K562 (cell line): ENCODE results near the gene RNF168. TPM values are rescaled to one million over a fixed set of nuclear protein-coding genes. Genes with fewer than 3 reads are reported as not detected.

Experiments
- ATAC-seq: fragments of 200-7000 bp; cut with Tn5 transposase; 3 replicates; pipeline ENCODE4 v1.9.1; 2020; ENCODE audit warnings: moderate library complexity
- BruUV-seq: library from RNA; stranded (reverse); fragments of 400-500 nt; replicated peaks from 2 replicates; lab custom pipeline; 2021; lab: Mats Ljungman, UMichigan
- CTCF ChIA-PET: fragments of 300-600 bp; formaldehyde crosslinking; extraction: SDS; loops from one replicate; lab custom pipeline; 2021; ENCODE audit warnings: low intra/inter-chr PET ratio; lab: Yijun Ruan, JAX
- POLR2A ChIA-PET: fragments of 300-600, 350-650 bp; sonication (Branson Sonifier 250); formaldehyde crosslinking; extraction: SDS; loops from one replicate; lab custom pipeline; 2021; ENCODE audit warnings: antibody characterized with exemption, inconsistent platforms; lab: Yijun Ruan, JAX
- DNase-seq, 4 experiments: peaks; one replicate each; pipeline versions ENCODE4 v3.0.0 to v3.0.0-alpha.2; 2011 to 2018; ENCODE audit warnings: low spot score in 3 of 4, mixed read lengths in 3 of 4; ENCODE audit errors: extremely low read depth in 1 of 4
- FAIRE-seq: peaks from 2 replicates; lab custom pipeline; 2011; peaks lifted over from hg19 to GRCh38; lab: Jason Lieb, UNC
- H2AFZ ChIP-seq: 2 replicates; pipeline ENCODE4 v1.6.0; 2011; ENCODE audit warnings: low read depth, low read length, control low read depth, inconsistent platforms
- H3K27ac ChIP-seq: fragments of 200-600 bp; 3 replicates; pipeline ENCODE4 v1.8.0; 2011; ENCODE audit warnings: low read depth, mild to moderate bottlenecking, control low read depth, inconsistent platforms, low read length, moderate library complexity, mixed read lengths; ENCODE audit errors: extremely low read depth
- H3K27me3 ChIP-seq, 2 experiments: fragments of 300-600 bp in 1 of 2; 2 replicates in 1 of 2; 3 replicates in 1 of 2; pipeline versions ENCODE4 v1.6.0 to v1.8.0; 2011; ENCODE audit warnings: inconsistent platforms in 2 of 2, low read length in 2 of 2, mild to moderate bottlenecking in 1 of 2, mixed read lengths in 1 of 2, moderate library complexity in 1 of 2; ENCODE audit not compliant: control insufficient read depth in 2 of 2, insufficient read depth in 2 of 2
- H3K36me3 ChIP-seq: fragments of 300-600 bp; 3 replicates; pipeline ENCODE4 v1.8.0; 2011; ENCODE audit warnings: mild to moderate bottlenecking, low read length, inconsistent platforms; ENCODE audit not compliant: control insufficient read depth, insufficient read depth
- H3K4me1 ChIP-seq, 2 experiments: fragments of 200-600 bp in 1 of 2; replicated peaks in 1 of 2; 2 replicates in 1 of 2; 3 replicates in 1 of 2; pipeline versions ENCODE4 v1.5.1 to v1.8.0; 2011; ENCODE audit warnings: inconsistent platforms in 2 of 2, low read length in 2 of 2, mild to moderate bottlenecking in 1 of 2, mixed read lengths in 1 of 2, moderate library complexity in 1 of 2; ENCODE audit not compliant: control insufficient read depth in 2 of 2, insufficient read depth in 2 of 2
- H3K4me2 ChIP-seq: 2 replicates; pipeline ENCODE4 v1.6.1; 2011; ENCODE audit warnings: low read length, control low read depth, inconsistent platforms, mixed read lengths; ENCODE audit not compliant: insufficient read depth
- H3K4me3 ChIP-seq: fragments of 200-600 bp; sonication (generic), shearing (Covaris generic); 2 replicates; pipeline ENCODE4 v1.5.1; 2016; ENCODE audit warnings: control low read depth, inconsistent platforms
- H3K79me2 ChIP-seq: fragments of 200-600 bp; 3 replicates; pipeline ENCODE4 v1.8.0; 2011; ENCODE audit warnings: low read length, inconsistent platforms; ENCODE audit not compliant: control insufficient read depth, insufficient read depth
- H3K9ac ChIP-seq, 2 experiments: 2 replicates each; pipeline versions ENCODE4 v1.6.0 to v1.6.1; 2011; ENCODE audit warnings: low read depth in 2 of 2, low read length in 2 of 2, control low read depth in 1 of 2, inconsistent platforms in 1 of 2, mild to moderate bottlenecking in 1 of 2, mixed read lengths in 1 of 2; ENCODE audit not compliant: insufficient read depth in 1 of 2
- H3K9me1 ChIP-seq: one replicate; pipeline ENCODE4 v1.6.0; 2011; ENCODE audit warnings: inconsistent platforms, mild to moderate bottlenecking, low read length, moderate library complexity; ENCODE audit not compliant: control insufficient read depth, insufficient read depth
- H3K9me3 ChIP-seq: replicated peaks from 2 replicates; pipeline ENCODE4 v1.5.1; 2011; ENCODE audit warnings: low read depth, low read length, inconsistent platforms; ENCODE audit not compliant: control insufficient read depth, insufficient read depth
- H4K20me1 ChIP-seq: replicated peaks from 2 replicates; pipeline ENCODE4 v1.6.1; 2011; ENCODE audit warnings: low read length, inconsistent platforms, mixed read lengths; ENCODE audit not compliant: control insufficient read depth, insufficient read depth
- CSDE1 ChIP-seq, 2 experiments: fragments of 450-650 bp; IDR thresholded peaks; 2 replicates each; pipeline ENCODE4 v1.6.1; 2016; ENCODE audit warnings: mild to moderate bottlenecking in 1 of 2
- SIN3A ChIP-seq, 2 experiments: fragments of 150-350 bp in 1 of 2; IDR thresholded peaks; 2 replicates each; pipeline ENCODE4 v1.6.1; 2011 to 2016; ENCODE audit warnings: borderline replicate concordance in 2 of 2, low read depth in 2 of 2, low read length in 2 of 2, mild to moderate bottlenecking in 2 of 2, moderate library complexity in 2 of 2; ENCODE audit not compliant: control insufficient read depth in 1 of 2
- SMAD3 ChIP-seq: fragments of 450-650 bp; formaldehyde crosslinking; conservative IDR thresholded peaks from 2 replicates; pipeline ENCODE4 v1.4.0; 2020; ENCODE audit warnings: mild to moderate bottlenecking
- SPI1 ChIP-seq: IDR thresholded peaks from 2 replicates; pipeline ENCODE4 v1.6.1; 2011; ENCODE audit warnings: low read depth, low read length, control low read depth, borderline replicate concordance
- TEAD4 ChIP-seq, 2 experiments: sonication (generic) in 1 of 2; formaldehyde crosslinking in 1 of 2; IDR thresholded peaks; 2 replicates each; pipeline versions ENCODE4 v1.6.1 to v1.8.0; 2012 to 2022; ENCODE audit warnings: borderline replicate concordance in 1 of 2, inconsistent platforms in 1 of 2, low read length in 1 of 2, mild to moderate bottlenecking in 1 of 2, missing genetic modification reagents in 1 of 2
- ZC3H11A ChIP-seq: IDR thresholded peaks from 2 replicates; pipeline ENCODE4 v1.6.1; 2012; ENCODE audit warnings: low read depth, low read length, improper control_type of control experiment
- ZNF551 ChIP-seq: fragments of 250-450 bp; sonication (Bioruptor Pico); IDR thresholded peaks from 2 replicates; pipeline ENCODE4 v1.5.0; 2021; ENCODE audit warnings: mild to moderate bottlenecking, moderate library complexity
- WGBS: fragments of 100-300 bp; shearing (Covaris generic); methylation state at CpG from one replicate; pipeline ENCODE4 v1.1.6; 2016; ENCODE audit warnings: low coverage, mixed read lengths; ENCODE audit not compliant: insufficient coverage; ENCODE audit errors: missing lambda C conversion rate; 5-methylcytosine and 5-hydroxymethylcytosine counted together
- in situ Hi-C: fragments of 300-500 bp; cut with MboI; formaldehyde crosslinking; loops from 4 replicates; pipeline ENCODE4 v1.15.0; 2018; ENCODE audit warnings: inconsistent platforms, mixed read lengths
- intact Hi-C: fragments of 100-400 bp; cut with micrococcal nuclease; formaldehyde crosslinking; loops from 2 replicates; pipeline ENCODE4 v1.14.2; 2022
- polyA plus RNA-seq, 8 experiments: library from polyadenylated mRNA; depleted of rRNA in 4 of 8; stranded (reverse) in 5 of 8; unstranded in 3 of 8; fragments of >200 nt; fragmentation: Nextera tagmentation in 2 of 8; fragmentation: Illumina TruSeq in 1 of 8; extraction: Ambion mirVana in 2 of 8; extraction: Trizol in 1 of 8; gene quantifications; 2 replicates each; pipeline versions ENCODE4 v1.2.1 to v1.2.3, GENCODE V29; 2011 to 2014; ENCODE audit warnings: inconsistent platforms in 1 of 8, missing spikeins in 1 of 8
- total RNA-seq, 7 experiments: library from RNA; depleted of rRNA in 6 of 7; stranded (reverse); fragments of >200 nt in 6 of 7; fragmentation: Illumina TruSeq in 2 of 7; extraction: Trizol in 2 of 7; gene quantifications; 2 replicates each; pipeline versions ENCODE4 v1.2.1 to v1.2.3, GENCODE V29; 2011 to 2021; ENCODE audit warnings: low replicate concordance in 1 of 7
- TF ChIP-seq, protein P1 (sequence below): IDR thresholded peaks from 3 replicates; pipeline ENCODE4 v1.6.1; 2011; ENCODE audit warnings: borderline replicate concordance, mild to moderate bottlenecking; ENCODE audit not compliant: insufficient read length, insufficient read depth
- TF ChIP-seq, protein P2 (sequence below), 2 experiments: fragments of 450-650 bp; IDR thresholded peaks; 2 replicates each; pipeline ENCODE4 v1.6.1; 2016

RNF168 gene
- total and polyA plus RNA-seq, 9 of the 15 experiments (the other 6 are each of a cell fraction or from before 2014, with no cell fraction given): 6.0 to 32.1 (median 16.6) TPM

DNA sequence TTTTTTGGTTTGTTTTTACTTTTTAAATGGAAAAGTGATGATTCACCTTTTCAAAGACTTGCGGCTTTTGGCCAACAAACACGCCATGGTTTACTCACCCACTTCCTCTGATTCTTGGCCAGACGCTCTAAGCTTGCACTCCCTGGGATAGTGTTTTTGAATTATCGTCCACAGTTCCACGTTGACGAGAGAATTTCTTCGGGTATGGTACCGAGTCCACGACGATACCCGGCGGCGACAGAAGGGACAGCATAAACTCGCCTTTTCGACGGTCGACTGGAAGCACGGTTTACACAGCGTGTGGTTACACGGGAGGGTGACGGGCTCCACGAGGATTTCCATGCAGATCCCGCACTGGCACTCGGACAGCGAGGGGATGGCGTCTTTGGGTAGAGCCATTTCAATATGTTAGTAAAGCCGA, 783 bp downstream of the RNF168 start (continued):
- TF ChIP-seq, protein P1, sequence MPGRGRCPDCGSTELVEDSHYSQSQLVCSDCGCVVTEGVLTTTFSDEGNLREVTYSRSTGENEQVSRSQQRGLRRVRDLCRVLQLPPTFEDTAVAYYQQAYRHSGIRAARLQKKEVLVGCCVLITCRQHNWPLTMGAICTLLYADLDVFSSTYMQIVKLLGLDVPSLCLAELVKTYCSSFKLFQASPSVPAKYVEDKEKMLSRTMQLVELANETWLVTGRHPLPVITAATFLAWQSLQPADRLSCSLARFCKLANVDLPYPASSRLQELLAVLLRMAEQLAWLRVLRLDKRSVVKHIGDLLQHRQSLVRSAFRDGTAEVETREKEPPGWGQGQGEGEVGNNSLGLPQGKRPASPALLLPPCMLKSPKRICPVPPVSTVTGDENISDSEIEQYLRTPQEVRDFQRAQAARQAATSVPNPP: no peak
- TF ChIP-seq SPI1 (peak; percentile 71; the same call in 1 of the 2 replicates), ZNF551 (no peak)

DNA sequence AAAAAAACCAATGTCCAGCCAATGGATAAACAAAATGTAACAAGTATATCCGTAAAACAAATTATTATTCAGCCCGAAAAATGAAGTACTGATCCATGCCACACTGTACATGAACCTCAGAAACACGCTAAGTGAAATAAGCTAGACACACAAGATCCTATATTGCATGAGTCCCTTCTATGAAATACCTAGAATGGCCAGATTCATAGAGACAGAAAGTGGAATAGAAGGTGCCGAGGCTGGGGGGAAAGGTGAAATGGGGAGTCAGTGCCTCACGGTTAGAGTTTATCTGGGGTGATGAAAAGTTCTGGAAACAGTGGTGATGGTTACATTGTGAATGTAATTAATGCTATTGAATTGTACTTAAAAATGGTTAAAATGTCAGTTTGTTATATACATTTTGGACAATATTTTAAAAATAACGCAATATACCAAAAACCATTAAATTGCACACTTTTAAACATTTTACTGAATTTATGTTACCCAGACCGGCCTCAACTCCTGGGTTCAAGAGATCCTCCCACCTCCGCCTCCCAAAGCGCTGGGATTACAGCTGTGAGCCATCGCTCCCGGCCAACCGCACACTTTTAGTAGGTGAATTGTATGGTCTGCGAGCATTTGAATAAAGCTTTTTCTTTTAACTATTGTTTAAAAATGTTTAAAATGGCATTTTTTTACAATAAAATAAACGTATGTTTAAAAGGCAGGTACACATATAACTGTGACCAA, 2.1 kb downstream of the RNF168 start:
- H3K9me3 ChIP-seq: no peaks in the 10 kb centered on the region; the same call in none of the 2 replicates
- ChIA-PET CTCF (no interaction called here), POLR2A (interaction anchor here (0.8 to 1.2 kb wide), 4 partner anchors 9 to 16 kb away, joined by 3 to 4 read pairs (median 4); no protein-coding TSS in a partner anchor)
- H3K9ac ChIP-seq: peak overlapping the region; percentile 93 to 94; a peak in 3 of 4 replicates
- under 1% methylated on average over 14 of the region's 14 CpGs for WGBS
- H3K4me3 ChIP-seq: peak overlapping the region; percentile 91
- peaks cover 10 to 18% of the 10 kb centered on the region in 2 experiments; a peak in 4 of 5 replicates for H3K4me1 ChIP-seq
- peak overlapping the region; percentile 93 for H3K27ac ChIP-seq
- H3K27me3 ChIP-seq: no peaks in the 10 kb centered on the region
- no TSS peak for BruUV-seq
- peaks cover 41% of the 10 kb centered on the region; the same call in 2 of the 3 replicates for H3K36me3 ChIP-seq
- H2AFZ ChIP-seq: no peak overlapping the region
- intact Hi-C loops (loop anchor here (2.0 to 5.0 kb wide), 3 partner anchors 17 to 479 kb away; partner anchors contain the start of gene TM4SF19), in situ Hi-C loops (loop anchor here (25.0 kb wide), 2 partner anchors 614 to 789 kb away; partner anchors contain the start of gene MUC20)
- ATAC-seq (peak; percentile 8), DNase-seq (peak in 1 of 4 experiments; percentile 52), FAIRE-seq (no peak)
- H4K20me1 ChIP-seq: peaks cover 21% of the 10 kb centered on the region; the same call in 1 of the 2 replicates
- no peaks in the 10 kb centered on the region for H3K9me1 ChIP-seq
- peak overlapping the region; percentile 98 for H3K4me2 ChIP-seq
- peaks cover 69% of the 10 kb centered on the region for H3K79me2 ChIP-seq
- TF ChIP-seq CSDE1 (IDR thresholded peaks at IDR 0.05): 0 out of 4 replicates have a peak, but pooled peaks of 1 of the 2 experiments have one; percentile 20
- TF ChIP-seq TEAD4 (IDR thresholded peaks at IDR 0.05; ENCODE audit: low read length): 0 out of 2 replicates have a peak, but pooled peaks have one; percentile 1
- no peak for TF ChIP-seq TEAD4 (CRISPR knock-in tag; IDR thresholded peaks at IDR 0.05; ENCODE audit: borderline replicate concordance)
- no peak for TF ChIP-seq ZC3H11A
- TF ChIP-seq SIN3A (IDR thresholded peaks at IDR 0.05; ENCODE audit: borderline replicate concordance in 2 of 2, control insufficient read depth in 1 of 2, low read depth in 2 of 2, low read length in 2 of 2): peak in 1 of 2 experiments; percentile 36; a peak in 1 of 4 replicates
- TF ChIP-seq, protein P2, sequence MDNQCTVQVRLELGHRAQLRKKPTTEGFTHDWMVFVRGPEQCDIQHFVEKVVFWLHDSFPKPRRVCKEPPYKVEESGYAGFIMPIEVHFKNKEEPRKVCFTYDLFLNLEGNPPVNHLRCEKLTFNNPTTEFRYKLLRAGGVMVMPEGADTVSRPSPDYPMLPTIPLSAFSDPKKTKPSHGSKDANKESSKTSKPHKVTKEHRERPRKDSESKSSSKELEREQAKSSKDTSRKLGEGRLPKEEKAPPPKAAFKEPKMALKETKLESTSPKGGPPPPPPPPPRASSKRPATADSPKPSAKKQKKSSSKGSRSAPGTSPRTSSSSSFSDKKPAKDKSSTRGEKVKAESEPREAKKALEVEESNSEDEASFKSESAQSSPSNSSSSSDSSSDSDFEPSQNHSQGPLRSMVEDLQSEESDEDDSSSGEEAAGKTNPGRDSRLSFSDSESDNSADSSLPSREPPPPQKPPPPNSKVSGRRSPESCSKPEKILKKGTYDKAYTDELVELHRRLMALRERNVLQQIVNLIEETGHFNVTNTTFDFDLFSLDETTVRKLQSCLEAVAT (IDR thresholded peaks at IDR 0.05): peak; percentile 63 to 79; a peak in 3 of 4 replicates
- TF ChIP-seq SMAD3: no peak
